K562 (cell line): ENCODE measurements around the gene C17orf114.
A peak's percentile ranks its signal among the peaks of the same experiment; 100 is the strongest.

Source experiments
- ATF6 ChIP-seq: sonication (generic); formaldehyde crosslinking; IDR thresholded peaks from 2 replicates; pipeline ENCODE4 v1.4.0; 2020; ENCODE audit warnings: mild to moderate bottlenecking, missing genetic modification reagents
- CBFB ChIP-seq: sonication (generic); formaldehyde crosslinking; IDR thresholded peaks from 2 replicates; pipeline ENCODE4 v1.4.0; 2020; ENCODE audit warnings: mild to moderate bottlenecking, missing genetic modification reagents
- CCNT2 ChIP-seq: IDR thresholded peaks from 2 replicates; pipeline ENCODE4 v1.6.1; 2011; ENCODE audit warnings: borderline replicate concordance, low read depth, mild to moderate bottlenecking, moderate library complexity, mixed read lengths, low read length; ENCODE audit not compliant: insufficient read length; ENCODE audit errors: extremely low read depth
- CTBP1 ChIP-seq: fragments of 450-650 bp; IDR thresholded peaks from 2 replicates; pipeline ENCODE4 v1.6.1; 2016; ENCODE audit warnings: borderline replicate concordance
- DPF2 ChIP-seq: fragments of 450-650 bp; IDR thresholded peaks from 2 replicates; pipeline ENCODE4 v1.6.1; 2016
- GATAD2B ChIP-seq: fragments of 450-650 bp; IDR thresholded peaks from 2 replicates; pipeline ENCODE4 v1.6.1; 2017; ENCODE audit warnings: mild to moderate bottlenecking, borderline replicate concordance
- HDAC6 ChIP-seq: IDR thresholded peaks from 2 replicates; pipeline ENCODE4 v1.6.1; 2012; ENCODE audit warnings: low read depth, mild to moderate bottlenecking, control low read depth, inconsistent platforms, low read length, moderate library complexity
- HNRNPLL ChIP-seq: fragments of 200-400 bp; formaldehyde crosslinking; IDR thresholded peaks from 2 replicates; pipeline ENCODE4 v1.6.1; 2017; ENCODE audit warnings: low read length, low read depth, mild to moderate bottlenecking; ENCODE audit not compliant: poor library complexity, severe bottlenecking
- KLF16 ChIP-seq: IDR thresholded peaks from 2 replicates; pipeline ENCODE4 v1.6.1; 2016; ENCODE audit warnings: antibody characterized with exemption
- MCM3 ChIP-seq: fragments of 450-650 bp; IDR thresholded peaks from 2 replicates; pipeline ENCODE4 v1.6.1; 2016
- NFE2 ChIP-seq: IDR thresholded peaks from 2 replicates; pipeline ENCODE4 v1.6.1; 2014; ENCODE audit warnings: antibody characterized with exemption, low read depth
- POLR2G ChIP-seq: fragments of 200-400 bp; formaldehyde crosslinking; IDR thresholded peaks from 2 replicates; pipeline ENCODE4 v1.6.1; 2017; ENCODE audit warnings: low read depth, mild to moderate bottlenecking, antibody characterized with exemption, low read length, moderate library complexity
- SAP30 ChIP-seq: fragments of 200-600 bp; sonication (generic); IDR thresholded peaks from 2 replicates; pipeline ENCODE4 v1.6.1; 2012; ENCODE audit warnings: borderline replicate concordance, low read depth, mild to moderate bottlenecking, moderate library complexity, low read length, control low read depth, inconsistent platforms; ENCODE audit not compliant: insufficient read depth, poor library complexity, severe bottlenecking
- SIN3A ChIP-seq, 2 experiments: fragments of 150-350 bp in 1 of 2; IDR thresholded peaks; 2 replicates each; pipeline ENCODE4 v1.6.1; 2011 to 2016; ENCODE audit warnings: borderline replicate concordance in 2 of 2, low read depth in 2 of 2, low read length in 2 of 2, mild to moderate bottlenecking in 2 of 2, moderate library complexity in 2 of 2; ENCODE audit not compliant: control insufficient read depth in 1 of 2
- SP2 ChIP-seq: IDR thresholded peaks from 2 replicates; pipeline ENCODE4 v1.6.1; 2011; ENCODE audit warnings: mild to moderate bottlenecking, low read depth, low read length, moderate library complexity; ENCODE audit not compliant: poor library complexity, severe bottlenecking; ENCODE audit errors: extremely low read depth
- TAF9B ChIP-seq: fragments of 450-650 bp; IDR thresholded peaks from 2 replicates; pipeline ENCODE4 v1.6.1; 2018; ENCODE audit warnings: mild to moderate bottlenecking; ENCODE audit not compliant: partially characterized antibody
- TFE3 ChIP-seq: fragments of 450-650 bp; formaldehyde crosslinking; IDR thresholded peaks from 2 replicates; pipeline ENCODE4 v1.4.0; 2020; ENCODE audit warnings: mild to moderate bottlenecking, mixed read lengths
- THRAP3 ChIP-seq: fragments of 450-650 bp; IDR thresholded peaks from 2 replicates; pipeline ENCODE4 v1.6.1; 2016; ENCODE audit warnings: mild to moderate bottlenecking, inconsistent platforms, borderline replicate concordance
- ZNF174 ChIP-seq: fragments of 250-450 bp; sonication (Bioruptor Pico); IDR thresholded peaks from 2 replicates; pipeline ENCODE4 v1.4.0; 2020; ENCODE audit warnings: mild to moderate bottlenecking
- ZNF444 ChIP-seq: fragments of 250-450 bp; sonication (Bioruptor Pico); IDR thresholded peaks from 2 replicates; pipeline ENCODE4 v1.4.0; 2020; ENCODE audit warnings: mild to moderate bottlenecking, moderate library complexity
- ZNF79 ChIP-seq: fragments of 250-450 bp; sonication (Bioruptor Pico); IDR thresholded peaks from 2 replicates; pipeline ENCODE4 v1.4.0; 2020; ENCODE audit warnings: low read depth, mild to moderate bottlenecking, moderate library complexity
- TF ChIP-seq, protein P1 (sequence below): fragments of 150-350 bp; conservative IDR thresholded peaks from 2 replicates; pipeline ENCODE4 v1.6.1; 2014; ENCODE audit warnings: low read length

The C17orf114 gene

DNA sequence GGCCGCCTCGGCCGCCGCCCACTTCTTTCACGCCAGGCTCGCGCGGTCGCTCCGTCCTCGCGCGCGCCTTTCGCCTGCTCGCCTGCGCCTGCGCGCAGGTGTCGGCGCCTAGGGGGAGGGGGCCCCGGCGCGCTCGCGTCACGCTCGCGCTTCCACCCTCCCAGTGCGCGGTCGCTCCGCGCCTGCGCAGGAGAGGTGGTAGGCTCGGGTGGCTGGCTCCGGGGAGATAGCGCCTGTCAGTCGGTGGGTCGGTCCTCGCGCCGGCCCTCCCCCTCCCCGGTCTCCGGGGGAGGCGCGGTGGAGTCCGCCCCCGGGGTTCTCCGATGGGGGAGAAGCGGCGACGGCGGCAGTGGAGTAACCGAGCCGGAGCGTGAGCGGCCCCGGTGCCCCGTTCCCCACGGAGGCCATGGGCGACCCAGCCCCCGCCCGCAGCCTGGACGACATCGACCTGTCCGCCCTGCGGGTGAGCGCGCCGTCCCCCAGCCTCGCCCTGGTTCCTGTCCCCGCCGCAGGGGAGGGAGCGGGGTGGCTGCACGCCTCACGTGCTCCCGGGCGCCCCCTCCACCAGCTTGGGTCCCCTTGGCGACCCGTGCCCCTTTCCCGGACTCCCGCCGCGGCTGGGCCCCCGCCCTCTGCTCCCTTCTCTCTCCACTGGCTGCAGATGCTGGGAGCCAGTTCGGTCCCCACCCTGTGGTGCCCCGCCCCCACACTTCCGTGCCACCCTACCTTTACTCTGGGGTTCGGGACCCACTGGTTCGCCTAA, 31.2 kb upstream of the C17orf114 start, which contains the start of gene MINK1 (continued):
- TF ChIP-seq SAP30, result no peak
- TF ChIP-seq, protein P1, sequence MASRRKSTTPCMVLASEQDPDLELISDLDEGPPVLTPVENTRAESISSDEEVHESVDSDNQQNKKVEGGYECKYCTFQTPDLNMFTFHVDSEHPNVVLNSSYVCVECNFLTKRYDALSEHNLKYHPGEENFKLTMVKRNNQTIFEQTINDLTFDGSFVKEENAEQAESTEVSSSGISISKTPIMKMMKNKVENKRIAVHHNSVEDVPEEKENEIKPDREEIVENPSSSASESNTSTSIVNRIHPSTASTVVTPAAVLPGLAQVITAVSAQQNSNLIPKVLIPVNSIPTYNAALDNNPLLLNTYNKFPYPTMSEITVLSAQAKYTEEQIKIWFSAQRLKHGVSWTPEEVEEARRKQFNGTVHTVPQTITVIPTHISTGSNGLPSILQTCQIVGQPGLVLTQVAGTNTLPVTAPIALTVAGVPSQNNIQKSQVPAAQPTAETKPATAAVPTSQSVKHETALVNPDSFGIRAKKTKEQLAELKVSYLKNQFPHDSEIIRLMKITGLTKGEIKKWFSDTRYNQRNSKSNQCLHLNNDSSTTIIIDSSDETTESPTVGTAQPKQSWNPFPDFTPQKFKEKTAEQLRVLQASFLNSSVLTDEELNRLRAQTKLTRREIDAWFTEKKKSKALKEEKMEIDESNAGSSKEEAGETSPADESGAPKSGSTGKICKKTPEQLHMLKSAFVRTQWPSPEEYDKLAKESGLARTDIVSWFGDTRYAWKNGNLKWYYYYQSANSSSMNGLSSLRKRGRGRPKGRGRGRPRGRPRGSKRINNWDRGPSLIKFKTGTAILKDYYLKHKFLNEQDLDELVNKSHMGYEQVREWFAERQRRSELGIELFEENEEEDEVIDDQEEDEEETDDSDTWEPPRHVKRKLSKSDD, result no peak
- no peak for TF ChIP-seq TAF9B
- 0 out of 4 replicates have a peak, but pooled peaks of 1 of the 2 experiments have one; percentile 10 for TF ChIP-seq SIN3A (IDR thresholded peaks at IDR 0.05; ENCODE audit: borderline replicate concordance in 2 of 2, control insufficient read depth in 1 of 2, low read depth in 2 of 2, low read length in 2 of 2)
- TF ChIP-seq HDAC6, result no peak
- TF ChIP-seq GATAD2B, result no peak; the same call in 1 of the 2 replicates
- TF ChIP-seq NFE2, result no peak
- no peak for TF ChIP-seq ZNF79 (CRISPR knock-in tag)
- no peak for TF ChIP-seq ATF6 (CRISPR knock-in tag)
- no peak for TF ChIP-seq SP2
- no peak for TF ChIP-seq CCNT2
- no peak for TF ChIP-seq HNRNPLL
- no peak for TF ChIP-seq KLF16
- TF ChIP-seq POLR2G, result peak; percentile 78
- no peak for TF ChIP-seq ZNF444 (CRISPR knock-in tag)
- no peak for TF ChIP-seq TFE3
- peak; percentile 92 for TF ChIP-seq CTBP1
- no peak for TF ChIP-seq ZNF174 (CRISPR knock-in tag)
- no peak for TF ChIP-seq MCM3
- TF ChIP-seq THRAP3, result no peak
- TF ChIP-seq CBFB (CRISPR knock-in tag), result no peak
- TF ChIP-seq DPF2, result no peak
